Adrenal gland (tissue), 12 donors: ENCODE results near the gene EPS8L2. TPM values are rescaled to one million over a fixed set of nuclear protein-coding genes. Genes with fewer than 3 reads are reported as not detected.
"Not testable (repeated sequence)": the region's sequence is repeated elsewhere in the genome, so short reads cannot be mapped to it uniquely, and the experiment has no call there.

Experiments
- DNase-seq, 7 donors: peaks; one replicate each; pipeline ENCODE4 v3.0.0-alpha.2; 2019 to 2020
- H3K27ac ChIP-seq, 5 donors: fragments of 200-600 bp; sonication (generic) in 4 of 5; 1 replicate in 3 of 5; 2 replicates in 2 of 5; pipeline versions ENCODE4 v1.5.1 to v1.8.0; 2016 to 2020; ENCODE audit warnings: mild to moderate bottlenecking in 1 of 5
- H3K27me3 ChIP-seq: fragments of 200-600 bp; 2 replicates; pipeline ENCODE4 v1.8.0; 2021
- H3K36me3 ChIP-seq, 2 donors: fragments of 200-600 bp; replicated peaks in 1 of 2; 1 replicate in 1 of 2; 2 replicates in 1 of 2; pipeline versions ENCODE4 v1.5.1 to v1.8.0; 2018 to 2022
- H3K4me1 ChIP-seq, 2 donors: fragments of 200-600 bp; replicated peaks in 1 of 2; 1 replicate in 1 of 2; 2 replicates in 1 of 2; pipeline versions ENCODE4 v1.5.1 to v1.8.0; 2018 to 2021
- H3K4me3 ChIP-seq, 4 donors: fragments of 200-600 bp; sonication (generic) in 3 of 4; one replicate each; pipeline ENCODE4 v1.5.1; 2016 to 2018
- H3K9me3 ChIP-seq, 3 donors: fragments of 200-600 bp; sonication (generic) in 1 of 3; replicated peaks in 1 of 3; 1 replicate in 2 of 3; 2 replicates in 1 of 3; pipeline versions ENCODE4 v1.5.1 to v1.8.0; 2016 to 2021
- CTCF ChIP-seq, 6 experiments: fragments of 450-650 bp in 4 of 6; fragments of 200-600 bp in 2 of 6; sonication (generic) in 1 of 6; IDR thresholded peaks; 1 replicate in 5 of 6; 2 replicates in 1 of 6; pipeline versions ENCODE4 v1.5.1 to v1.8.0; 2016 to 2021; ENCODE audit warnings: antibody characterized with exemption in 6 of 6, mild to moderate bottlenecking in 2 of 6, moderate library complexity in 1 of 6
- POLR2A ChIP-seq, 2 donors: fragments of 450-650 bp; IDR thresholded peaks; one replicate each; pipeline ENCODE4 v1.6.1; 2017; ENCODE audit warnings: antibody characterized with exemption in 2 of 2, mild to moderate bottlenecking in 2 of 2, moderate library complexity in 1 of 2
- WGBS, 4 donors: extraction: QIAGEN DNeasy Blood & Tissue Kit in 2 of 4; methylation state at CpG; one replicate each; pipeline versions ENCODE4 v1.1.5 to v1.1.7; 2013 to 2017; 5-methylcytosine and 5-hydroxymethylcytosine counted together
- intact Hi-C, 2 donors: fragments of 100-400 bp; cut with DNase I; formaldehyde crosslinking; loops; one replicate each; pipeline versions ENCODE4 v1.14.1 to v1.15.0; 2022 to 2023
- polyA plus RNA-seq, 3 donors: library from polyadenylated mRNA; stranded (reverse); fragments of 200-250 nt in 2 of 3; fragments of 350-450 nt in 1 of 3; fragmentation: Illumina TruSeq in 1 of 3; extraction: RNeasy Lipid Tissue Mini Kit (QIAGEN cat#74804) in 1 of 3; gene quantifications; one replicate each; pipeline ENCODE4 v1.2.3, GENCODE V29; 2013 to 2014
- total RNA-seq, 9 donors: library from RNA; depleted of rRNA in 4 of 9; stranded (reverse); fragments of >200 nt in 4 of 9; fragments of 120-200 nt in 1 of 9; fragmentation: NEBNext Ultra II Directional in 1 of 9; extraction: Animal tissue kit (Norgen Biotek cat#: 25700) in 1 of 9; gene quantifications; one replicate each; pipeline versions ENCODE4 v1.1.0 to v1.2.4, GENCODE V29; 2013 to 2023
- donor health status: healthy with polysubstance abuse.
- donor health status: Bipolar disorder and iron deficiency.
- donor health status: DM: yes; HTN: yes; CAD: no.
- donor health status: DM: no; HTN: no; CAD: no.
- donor health status: DM: no; HTN: no; CAD: no.
- donor health status: DM: yes; HTN: yes; CAD: no.

Gene EPS8L2
- total and polyA plus RNA-seq, 12 donors = 2.7 to 57.7 (median 33.0) TPM

DNA sequence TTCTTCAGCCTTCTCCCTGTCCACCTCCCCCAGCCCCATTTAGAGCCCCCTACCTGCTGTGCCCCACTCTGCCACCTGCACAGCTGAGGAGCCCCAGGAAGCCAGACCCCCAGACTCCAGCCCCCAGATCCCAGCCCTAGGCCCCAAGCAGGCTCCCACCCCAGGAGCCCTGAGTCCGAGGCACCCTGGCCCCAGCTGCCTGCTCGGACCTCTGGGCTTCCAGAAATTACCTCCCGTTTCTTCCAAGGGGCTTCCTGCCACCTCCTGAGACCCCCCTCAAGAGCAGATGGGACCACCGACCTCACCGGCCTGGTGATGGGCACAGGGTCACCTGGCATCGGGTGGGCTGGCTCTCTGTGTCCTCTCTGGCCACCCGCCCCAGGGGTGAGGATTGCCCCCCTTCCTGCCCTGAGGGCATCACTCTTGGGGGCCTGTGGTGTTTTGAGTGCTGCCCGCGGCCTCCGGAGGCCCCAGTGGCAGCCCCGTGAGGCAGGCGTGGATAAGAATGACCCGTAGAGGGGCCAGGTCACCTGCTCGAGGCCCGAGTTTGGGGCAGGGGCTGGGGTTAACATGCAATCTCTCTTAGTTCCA is 23.0 kb downstream of the EPS8L2 start:
- Histone ChIP-seq H3K4me3 (no peak overlapping the region), H3K4me1 (peaks cover 11 to 26% of the 10 kb centered on the region in 2 donors), H3K36me3 (no peaks in the 10 kb centered on the region), H3K27me3 (peaks cover 9% of the 10 kb centered on the region), H3K27ac (peak overlapping the region in 1 of 5 donors; percentile 85), H3K9me3 (no peaks in the 10 kb centered on the region)
- no peak for TF ChIP-seq CTCF (IDR thresholded peaks at IDR 0.05)
- TF ChIP-seq POLR2A (IDR thresholded peaks at IDR 0.05) = no peak
- intact Hi-C loops = loop anchor here in 1 of 2 donors (10.0 kb wide), 1 partner anchor 174 kb away; no protein-coding TSS in a partner anchor
- no peak for DNase-seq
- 69 to 80% (median 76%) methylated on average over 1 to 15 of the region's 15 CpGs for WGBS, 4 donors

- peaks cover 11 to 26% of the 10 kb centered on the region in 2 donors for H3K4me1 ChIP-seq
- H3K4me3 ChIP-seq = no peak overlapping the region
- H3K27ac ChIP-seq = no peak overlapping the region
- 63 to 77% (median 69%) methylated on average over 11 to 17 of the region's 17 CpGs for WGBS, 4 donors
- TF ChIP-seq POLR2A (IDR thresholded peaks at IDR 0.05) = no peak
- TF ChIP-seq CTCF (IDR thresholded peaks at IDR 0.05) = no peak
- H3K9me3 ChIP-seq = no peaks in the 10 kb centered on the region
- no peaks in the 10 kb centered on the region for H3K36me3 ChIP-seq
- intact Hi-C loops = loop anchor here in 1 of 2 donors (10.0 kb wide), 1 partner anchor 175 kb away; no protein-coding TSS in a partner anchor
- peaks cover 9% of the 10 kb centered on the region for H3K27me3 ChIP-seq
- DNase-seq = no peak
Measured at GRCh38 chr11:729492-730074, 23.6 kb downstream of the EPS8L2 start.

- H3K9me3 ChIP-seq = no peaks in the 10 kb centered on the region
- peaks cover 0 to 4% of the 10 kb centered on the region in 2 donors for H3K4me1 ChIP-seq
- no peak overlapping the region for H3K4me3 ChIP-seq
- no peak for DNase-seq
- H3K27me3 ChIP-seq = no peaks in the 10 kb centered on the region
- no peaks in the 10 kb centered on the region for H3K36me3 ChIP-seq
- H3K27ac ChIP-seq = no peak overlapping the region
- intact Hi-C loops = no loop called here
- TF ChIP-seq CTCF (IDR thresholded peaks at IDR 0.05) = no peak
- no peak for TF ChIP-seq POLR2A (IDR thresholded peaks at IDR 0.05)
- 84 to 87% (median 86%) methylated on average over 10 to 20 of the region's 20 CpGs for WGBS, 4 donors
Measured at GRCh38 chr11:733072-733471, 27.0 kb downstream of the EPS8L2 start.

GRCh38 chr11:734541-734940 is 28.5 kb downstream of the EPS8L2 start:
- WGBS, 4 donors = 94 to 97% (median 94%) methylated on average over 14 to 26 of the region's 26 CpGs; no CpG with 5 or more reads in 1 of the 4 donors
- H3K9me3 ChIP-seq, H3K4me1 ChIP-seq, H3K36me3 ChIP-seq, H3K4me3 ChIP-seq, intact Hi-C loops, H3K27ac ChIP-seq, DNase-seq, H3K27me3 ChIP-seq: not testable (repeated sequence)

DNA sequence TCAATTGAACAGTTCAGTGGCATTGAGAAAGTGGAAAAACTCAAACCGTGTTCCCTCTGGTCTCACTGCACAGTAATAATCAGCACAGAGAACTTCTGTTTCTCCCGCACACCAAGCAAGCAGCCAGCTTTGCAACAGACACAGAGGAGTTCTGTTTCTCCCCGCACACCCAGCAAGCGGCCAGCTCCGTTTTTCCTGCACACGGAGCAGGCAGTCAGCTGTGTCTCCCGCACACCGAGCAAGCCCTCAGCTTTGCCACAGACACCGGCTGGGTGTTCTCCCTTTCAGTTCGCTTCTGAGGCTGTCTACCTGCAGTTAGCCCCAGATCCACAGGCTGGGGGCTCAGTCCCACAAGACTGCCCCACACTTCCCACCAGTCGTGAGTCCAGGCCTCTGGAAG is 31.3 kb downstream of the EPS8L2 start:
- Histone ChIP-seq H3K4me3 (no peak overlapping the region), H3K9me3 (no peaks in the 10 kb centered on the region), H3K27ac (no peak overlapping the region), H3K36me3 (no peaks in the 10 kb centered on the region), H3K4me1 (no peaks in the 10 kb centered on the region), H3K27me3 (no peaks in the 10 kb centered on the region)
- intact Hi-C loops = no loop called here
- DNase-seq = no peak
- TF ChIP-seq POLR2A (IDR thresholded peaks at IDR 0.05) (no peak), CTCF (IDR thresholded peaks at IDR 0.05) (no peak)
- 47 to 68% (median 60%) methylated on average over 4 to 11 of the region's 11 CpGs for WGBS, 4 donors

- H3K9me3 ChIP-seq, intact Hi-C loops, H3K4me1 ChIP-seq, H3K4me3 ChIP-seq, H3K27me3 ChIP-seq, DNase-seq, H3K27ac ChIP-seq, H3K36me3 ChIP-seq: not testable (repeated sequence)
- 54 to 60% (median 59%) methylated on average over 9 to 10 of the region's 10 CpGs for WGBS, 4 donors
Measured at GRCh38 chr11:737899-738298, 31.9 kb downstream of the EPS8L2 start.
